Camera-type eye (tissue), 1 donor: ENCODE results near the gene CLASRP. TPM values are rescaled to one million over a fixed set of nuclear protein-coding genes. Genes with fewer than 3 reads are reported as not detected.

Experiments
- total RNA-seq: library from RNA; depleted of rRNA; stranded (reverse); fragments of >200 nt; gene quantifications from one replicate; pipeline ENCODE4 v1.2.3, GENCODE V29; 2014

The CLASRP gene, protein sequence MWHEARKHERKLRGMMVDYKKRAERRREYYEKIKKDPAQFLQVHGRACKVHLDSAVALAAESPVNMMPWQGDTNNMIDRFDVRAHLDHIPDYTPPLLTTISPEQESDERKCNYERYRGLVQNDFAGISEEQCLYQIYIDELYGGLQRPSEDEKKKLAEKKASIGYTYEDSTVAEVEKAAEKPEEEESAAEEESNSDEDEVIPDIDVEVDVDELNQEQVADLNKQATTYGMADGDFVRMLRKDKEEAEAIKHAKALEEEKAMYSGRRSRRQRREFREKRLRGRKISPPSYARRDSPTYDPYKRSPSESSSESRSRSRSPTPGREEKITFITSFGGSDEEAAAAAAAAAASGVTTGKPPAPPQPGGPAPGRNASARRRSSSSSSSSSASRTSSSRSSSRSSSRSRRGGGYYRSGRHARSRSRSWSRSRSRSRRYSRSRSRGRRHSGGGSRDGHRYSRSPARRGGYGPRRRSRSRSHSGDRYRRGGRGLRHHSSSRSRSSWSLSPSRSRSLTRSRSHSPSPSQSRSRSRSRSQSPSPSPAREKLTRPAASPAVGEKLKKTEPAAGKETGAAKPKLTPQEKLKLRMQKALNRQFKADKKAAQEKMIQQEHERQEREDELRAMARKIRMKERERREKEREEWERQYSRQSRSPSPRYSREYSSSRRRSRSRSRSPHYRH
- total RNA-seq: 79.8 TPM

DNA sequence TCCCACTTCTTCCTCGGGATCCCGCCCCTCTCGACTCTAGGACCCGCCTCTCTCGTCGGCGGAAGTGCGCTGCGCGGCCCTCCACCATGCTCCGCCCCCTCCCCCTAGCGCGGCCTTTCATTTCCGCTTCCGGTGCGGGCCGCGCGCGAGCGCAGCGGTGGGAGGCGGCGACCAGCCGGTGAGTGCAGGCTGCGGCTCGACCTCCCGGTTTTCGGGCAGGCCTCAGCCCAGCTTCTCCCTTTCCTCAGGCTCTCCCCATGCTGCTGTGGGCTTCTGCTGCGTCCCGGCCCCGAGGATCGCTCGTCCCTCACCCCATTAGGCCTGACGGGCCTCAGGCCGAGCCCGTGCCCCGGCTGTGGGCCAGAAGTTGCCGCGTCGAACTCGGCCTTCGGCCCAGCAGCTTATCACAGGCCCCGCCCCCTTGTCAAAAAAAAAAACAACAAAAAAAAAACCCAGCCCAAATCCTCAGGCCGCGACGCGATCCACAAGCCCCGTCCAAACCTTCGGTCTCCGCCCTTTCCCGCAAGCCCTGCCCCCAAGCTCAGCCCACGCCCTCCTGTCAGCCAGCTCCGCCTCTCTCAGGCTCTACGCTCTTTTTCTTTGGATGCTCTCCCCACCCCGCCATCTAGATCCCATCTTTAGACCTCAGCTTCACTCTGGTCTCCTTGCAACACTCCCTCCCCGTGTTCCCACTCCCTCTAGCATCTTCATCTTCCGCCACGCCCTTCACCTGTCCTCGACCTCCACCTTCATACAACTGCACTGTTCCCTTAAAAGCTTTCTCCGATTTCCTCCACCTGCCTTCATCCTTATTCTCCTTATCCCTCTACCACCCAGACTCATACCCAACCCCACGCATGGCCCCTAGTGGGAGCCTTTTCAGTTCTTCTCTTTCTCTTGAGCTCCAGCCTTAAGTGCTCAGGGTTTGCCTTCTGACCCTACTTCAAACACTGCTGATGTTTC lies at the start of gene CLASRP:
TSS of gene CLASRP (plus strand) at position 115 of the 963 bp plus-strand sequence. CDS start 1,168 bp downstream, outside the sequence.

DNA sequence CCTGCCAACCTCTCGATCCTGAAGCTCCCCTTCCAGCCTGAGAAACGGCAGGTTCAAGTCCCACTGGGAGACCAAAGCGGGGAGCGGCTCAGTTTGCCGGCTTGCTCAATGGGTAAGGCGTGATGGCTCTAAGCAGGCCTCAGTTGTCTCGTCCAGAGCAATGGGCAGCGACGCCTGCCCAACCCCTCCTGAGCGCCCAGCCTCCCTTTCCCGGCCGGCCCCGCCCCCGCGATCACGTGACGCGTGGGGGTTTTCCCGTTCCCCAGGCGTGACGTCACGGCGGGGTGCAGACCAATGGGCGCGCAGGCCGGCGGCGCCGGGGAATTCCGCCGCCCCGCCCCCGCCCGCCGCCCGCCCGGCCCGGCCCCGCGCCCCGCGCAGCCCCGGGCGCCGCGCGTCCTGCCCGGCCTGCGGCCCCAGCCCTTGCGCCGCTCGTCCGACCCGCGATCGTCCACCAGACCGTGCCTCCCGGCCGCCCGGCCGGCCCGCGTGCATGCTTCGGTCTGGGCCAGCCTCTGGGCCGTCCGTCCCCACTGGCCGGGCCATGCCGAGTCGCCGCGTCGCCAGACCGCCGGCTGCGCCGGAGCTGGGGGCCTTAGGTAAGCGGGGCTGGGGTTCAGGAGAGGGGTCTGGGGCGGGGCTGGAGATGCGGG lies 37.6 kb upstream of the CLASRP start, which contains the start of gene RELB:
TSS of gene RELB (plus strand) at position 378 of the 653 bp plus-strand sequence. CDS start at position 494, 116 bp downstream.

DNA sequence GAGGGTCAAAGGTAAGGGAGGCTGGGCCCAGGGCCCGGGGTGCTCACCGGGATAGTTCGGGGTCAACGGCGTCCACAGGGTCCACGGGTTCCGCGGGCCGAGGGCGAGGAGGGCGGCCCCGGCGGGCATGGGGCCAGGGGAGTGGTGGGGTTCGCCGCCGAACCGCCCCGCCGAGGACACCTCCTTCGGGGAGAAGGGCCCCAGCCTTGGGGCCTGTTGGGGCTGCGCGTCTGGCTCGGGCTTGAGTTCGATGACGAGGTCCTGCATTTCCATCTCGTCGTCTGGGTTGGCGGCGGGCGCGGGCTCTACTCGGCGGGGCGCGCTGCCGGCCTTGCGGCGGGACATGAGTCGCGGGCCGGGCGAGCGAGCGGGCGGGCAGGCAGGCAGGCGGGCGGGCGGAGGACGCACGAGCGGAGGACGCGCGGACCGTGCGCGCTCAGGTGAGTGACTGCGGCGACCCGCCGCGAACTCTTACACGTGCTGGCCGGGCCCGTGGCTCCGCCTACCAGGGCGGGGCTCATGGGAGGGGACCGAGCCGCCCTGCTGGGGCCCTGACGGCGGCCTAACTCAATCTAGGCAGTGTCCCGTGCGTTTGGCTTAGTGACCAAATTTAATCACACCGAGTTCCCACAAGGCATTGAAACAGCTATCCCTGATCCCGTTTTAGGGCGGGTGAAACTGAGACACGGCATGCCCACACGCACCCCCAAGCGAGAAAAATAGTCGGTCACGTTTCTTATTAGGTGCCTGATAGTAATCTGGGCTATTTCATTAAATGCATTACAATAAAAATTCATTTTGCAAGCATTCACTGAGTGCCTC lies 37.4 kb downstream of the CLASRP start, which contains the start of gene ZNF296:
TSS of gene ZNF296 (minus strand) at position 450 of the 822 bp plus-strand sequence. CDS start at position 345, 105 bp downstream.

DNA sequence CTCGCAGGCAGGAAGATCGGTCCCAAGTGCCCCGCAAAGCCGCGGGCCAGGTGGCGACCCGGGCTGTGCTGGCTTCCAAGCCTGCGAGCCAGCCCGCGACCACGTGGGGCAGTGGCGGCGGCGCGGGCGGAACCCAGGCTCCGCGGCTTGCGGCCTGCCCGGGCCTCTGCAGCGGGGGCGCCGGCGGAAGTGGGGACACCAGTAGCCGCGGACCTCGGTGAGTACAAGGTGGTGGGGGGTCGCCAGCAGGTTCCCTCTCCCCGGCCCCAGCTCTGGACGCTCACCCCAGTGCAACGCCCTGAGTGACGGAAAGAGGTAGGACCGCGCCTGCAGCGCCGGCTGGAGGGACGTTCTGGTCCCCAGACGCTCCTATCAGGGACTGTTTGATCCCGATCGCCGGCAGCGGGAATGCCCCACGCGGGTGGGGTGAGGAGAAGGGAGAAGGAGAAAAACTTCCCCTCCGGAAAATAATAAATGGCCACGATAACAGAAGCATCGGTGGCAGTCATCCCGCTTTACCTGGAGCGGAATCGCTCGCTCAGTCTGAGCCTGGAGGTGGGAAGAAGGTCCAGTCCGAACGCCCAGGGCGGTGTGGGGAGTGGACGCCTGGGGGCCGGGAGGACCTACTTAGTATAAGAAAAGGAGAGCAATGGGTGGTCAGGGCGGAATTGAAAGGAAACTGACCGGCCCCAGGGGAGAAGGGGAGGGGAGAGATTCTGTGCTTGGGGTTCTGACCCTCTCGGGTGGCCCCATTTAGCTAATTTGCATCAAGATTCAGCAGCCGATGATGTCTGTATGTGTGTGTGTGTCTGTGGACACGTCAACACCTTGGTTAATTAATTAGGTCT lies 40.4 kb downstream of the CLASRP start, which contains the start of gene GEMIN7:
TSS of gene GEMIN7 (plus strand) at position 198 of the 848 bp plus-strand sequence. CDS start 10,855 bp downstream, outside the sequence.

DNA sequence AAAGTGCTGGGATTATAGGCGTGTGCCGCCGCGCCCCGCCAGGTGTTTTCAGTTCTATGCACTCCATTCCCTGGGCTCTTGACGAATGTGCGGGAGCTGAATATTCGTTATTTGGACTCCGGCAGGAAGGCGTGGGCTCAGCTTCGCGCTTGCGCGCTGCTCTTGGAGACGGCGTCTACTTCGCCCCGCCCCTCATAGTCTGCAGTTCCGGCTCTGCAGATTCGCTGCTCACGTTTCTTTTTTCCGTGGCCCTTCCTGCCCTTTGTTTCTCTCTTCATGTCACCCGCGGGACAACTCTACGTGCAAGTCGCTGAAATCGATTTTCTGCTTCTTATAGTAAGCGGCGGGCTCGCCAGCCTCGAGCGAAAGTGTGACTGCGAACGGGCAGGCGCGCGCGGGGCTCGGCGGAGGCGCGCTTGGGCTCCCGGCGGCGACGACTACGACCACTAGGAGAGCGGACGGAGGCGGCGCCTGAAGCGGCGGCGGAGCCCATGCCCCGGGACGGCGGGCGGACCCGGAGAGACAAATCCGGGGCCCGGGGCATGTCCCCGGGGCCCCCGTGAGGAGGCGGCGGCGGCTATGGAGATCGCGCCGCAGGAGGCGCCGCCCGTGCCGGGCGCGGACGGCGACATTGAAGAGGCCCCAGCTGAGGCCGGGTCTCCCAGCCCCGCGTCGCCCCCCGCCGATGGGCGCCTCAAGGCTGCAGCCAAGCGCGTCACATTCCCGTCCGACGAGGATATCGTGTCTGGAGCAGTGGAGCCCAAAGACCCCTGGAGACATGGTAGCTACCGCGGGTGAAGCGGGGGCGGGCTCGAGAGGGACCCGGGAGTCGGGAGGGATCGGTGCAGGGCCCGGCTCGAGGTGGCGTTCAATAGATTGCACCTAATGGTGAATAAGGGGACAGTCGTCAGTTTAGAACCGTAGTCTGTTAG lies 54.2 kb downstream of the CLASRP start, which contains the start of gene PPP1R37:
TSS of gene PPP1R37 (plus strand) at position 433 of the 932 bp plus-strand sequence. CDS start at position 580, 147 bp downstream.

Other genes starting within 250 kb of the CLASRP start
- gene BCAM, start 229.9 kb upstream of the CLASRP start, total RNA-seq: 80.4 TPM
- gene NECTIN2, start 192.7 kb upstream of the CLASRP start, total RNA-seq: 67.2 TPM
- 29.9 TPM for gene TOMM40, start 147.8 kb upstream of the CLASRP start, total RNA-seq
- 168 TPM for gene APOE, start 133.2 kb upstream of the CLASRP start, total RNA-seq
- gene APOC1, start 124.4 kb upstream of the CLASRP start, total RNA-seq: 7.1 TPM
- not detected for gene APOC4, start 96.8 kb upstream of the CLASRP start, total RNA-seq
- not detected for gene APOC2, start 93.0 kb upstream of the CLASRP start, total RNA-seq
- 44.4 TPM for gene CLPTM1, start 83.7 kb upstream of the CLASRP start, total RNA-seq
- gene RELB, start 37.6 kb upstream of the CLASRP start, total RNA-seq: 3.6 TPM
- 0.71 TPM for gene ZNF296, start 37.4 kb downstream of the CLASRP start, total RNA-seq
- gene GEMIN7, start 40.2 kb downstream of the CLASRP start, total RNA-seq: 17.5 TPM
- gene PPP1R37, start 54.1 kb downstream of the CLASRP start, total RNA-seq: 48.3 TPM
- gene NKPD1, start 121.9 kb downstream of the CLASRP start, total RNA-seq: 0.60 TPM
- 13.2 TPM for gene TRAPPC6A, start 139.2 kb downstream of the CLASRP start, total RNA-seq
- 7.8 TPM for gene BLOC1S3, start 139.7 kb downstream of the CLASRP start, total RNA-seq
- 3.5 TPM for gene EXOC3L2, start 206.4 kb downstream of the CLASRP start, total RNA-seq
- 35.6 TPM for gene MARK4, start 212.2 kb downstream of the CLASRP start, total RNA-seq